HG03095 (cell line): ENCODE data around the gene COL28A1.

Experiments used
- ATAC-seq: cut with Tn5 transposase; IDR thresholded peaks from one replicate; pipeline ENCODE4 v1.9.1; 2021; ENCODE audit warnings: moderate library complexity; ENCODE audit not compliant: unreplicated experiment

Gene COL28A1

GRCh38 chr7:7347045-7347444 is 188.6 kb downstream of the COL28A1 start:
- no peak for ATAC-seq

GRCh38 chr7:7344583-7344982 is 191.1 kb downstream of the COL28A1 start:
- no peak for ATAC-seq

GRCh38 chr7:7335909-7336308 is 199.8 kb downstream of the COL28A1 start:
- ATAC-seq, result no peak

DNA sequence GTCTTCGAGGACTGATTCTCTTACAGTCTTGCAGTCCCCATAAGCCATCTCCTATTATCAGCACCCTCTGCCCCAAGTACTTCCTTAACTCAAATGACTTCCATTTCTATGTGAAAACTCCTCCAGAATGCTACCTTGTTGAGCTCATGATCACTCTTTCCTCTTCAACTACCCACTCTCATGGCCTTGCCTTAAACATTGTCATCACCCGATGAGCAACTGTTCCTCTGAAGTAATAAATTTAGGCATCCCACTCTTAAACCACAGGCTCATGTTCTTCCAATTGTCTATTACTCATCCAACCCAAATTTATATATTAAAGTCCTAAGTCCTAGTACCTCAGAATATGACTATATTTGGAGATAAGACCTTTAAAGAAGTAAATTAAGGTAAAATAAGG is 200.5 kb downstream of the COL28A1 start:
- no peak for ATAC-seq

DNA sequence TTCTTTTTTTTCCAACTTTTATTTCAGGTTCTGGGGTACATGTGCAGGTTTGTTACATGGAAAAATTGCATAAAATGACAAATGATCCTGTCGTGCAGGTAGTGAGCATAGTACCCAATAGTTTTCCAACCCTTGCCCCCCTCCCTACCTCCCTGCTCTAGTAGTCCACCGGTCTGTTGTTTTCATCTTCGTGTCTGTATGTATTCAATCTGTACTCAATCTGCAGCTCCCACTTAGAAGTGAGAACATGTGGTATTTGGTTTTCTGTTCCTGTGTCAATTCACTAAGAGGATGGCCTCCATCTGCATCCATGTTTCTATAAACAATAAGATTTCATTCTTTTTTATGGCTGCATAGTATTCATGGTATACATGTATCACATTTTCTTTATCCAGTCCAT is 202.1 kb downstream of the COL28A1 start:
- ATAC-seq, result no peak

- ATAC-seq, result no peak
Measured at GRCh38 chr7:7331523-7331922, 204.2 kb downstream of the COL28A1 start.

DNA sequence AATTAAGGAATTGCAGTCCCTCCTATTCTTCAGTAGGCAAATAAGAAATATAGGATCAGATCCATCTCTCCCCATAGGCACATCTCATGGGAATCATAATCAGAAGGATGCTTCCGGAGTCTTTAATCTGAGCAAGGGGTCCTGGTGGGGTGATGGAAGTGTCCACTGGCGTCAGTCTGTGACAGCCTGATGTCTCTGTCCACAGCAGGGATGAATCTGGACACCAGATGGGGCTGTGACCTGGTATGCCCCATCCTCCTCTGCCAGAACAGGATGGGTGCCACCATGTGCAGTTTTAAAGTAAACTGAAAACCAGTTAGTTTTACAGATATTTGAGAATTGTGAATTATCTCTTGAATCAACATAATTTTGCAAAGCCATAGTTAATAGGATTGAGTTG is 204.7 kb downstream of the COL28A1 start:
- no peak for ATAC-seq

DNA sequence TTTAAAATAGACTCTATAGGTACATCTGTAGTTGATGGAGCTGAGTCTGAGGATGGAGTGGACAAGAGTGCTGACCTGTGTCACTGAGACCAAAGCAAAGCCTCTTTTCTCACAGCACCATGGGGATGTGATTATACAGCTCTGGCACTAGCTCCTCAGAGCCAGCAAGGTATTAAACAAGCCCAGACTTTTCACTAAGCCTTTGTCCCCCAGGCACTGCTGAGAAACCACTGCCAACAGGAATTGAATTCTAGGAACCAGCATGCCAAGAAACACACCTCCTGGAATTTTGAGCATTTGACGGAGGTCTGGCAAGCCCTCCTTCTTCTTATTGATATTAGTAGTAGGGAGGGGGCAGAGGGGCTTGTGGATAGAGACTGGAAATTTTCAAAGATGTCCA is 206.3 kb downstream of the COL28A1 start:
- no peak for ATAC-seq

- no peak for ATAC-seq
Measured at GRCh38 chr7:7327423-7327822, 208.2 kb downstream of the COL28A1 start.

DNA sequence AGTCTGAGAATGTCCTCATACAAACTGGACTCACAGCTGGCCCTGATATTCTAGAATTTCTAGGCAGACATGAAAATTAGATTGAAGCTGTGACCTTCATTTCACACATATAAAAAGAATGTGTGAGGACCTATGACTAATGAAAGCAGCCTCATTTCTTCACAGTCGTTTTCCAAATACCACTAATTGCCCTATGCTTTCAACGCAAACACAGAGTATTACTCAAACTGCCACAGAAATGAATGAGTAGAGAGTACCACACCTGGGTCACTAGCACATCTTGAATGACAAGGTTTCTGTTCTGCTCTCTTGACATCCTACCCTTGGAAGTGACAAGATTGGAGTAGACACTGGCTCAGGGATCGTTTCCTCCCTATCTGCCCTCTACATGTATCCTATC is 211.0 kb downstream of the COL28A1 start:
- ATAC-seq, result no peak

- ATAC-seq, result no peak
Measured at GRCh38 chr7:7323921-7324320, 211.8 kb downstream of the COL28A1 start.

- no peak for ATAC-seq
Measured at GRCh38 chr7:7323352-7323751, 212.3 kb downstream of the COL28A1 start.

GRCh38 chr7:7321681-7322080 is 214.0 kb downstream of the COL28A1 start:
- peak; percentile 94 for ATAC-seq

DNA sequence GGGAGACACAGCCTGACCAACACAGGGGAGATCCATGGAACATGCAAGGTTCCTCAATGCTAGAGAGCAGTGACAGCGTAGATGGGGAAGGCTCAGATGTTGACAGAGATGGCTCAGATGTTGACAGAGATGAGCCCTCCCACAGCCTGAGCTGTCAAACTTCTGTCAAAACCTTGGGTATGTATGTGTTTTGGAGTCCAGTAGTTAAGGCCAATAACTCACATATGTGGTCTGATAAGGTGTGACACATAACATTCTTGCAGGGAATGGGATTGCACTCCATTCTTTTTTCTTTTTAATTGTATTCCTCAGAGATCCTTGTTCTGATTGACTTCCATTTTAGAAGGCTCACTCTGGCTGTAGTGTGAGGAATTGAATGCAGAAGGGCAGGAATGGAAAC is 217.1 kb downstream of the COL28A1 start:
- no peak for ATAC-seq

DNA sequence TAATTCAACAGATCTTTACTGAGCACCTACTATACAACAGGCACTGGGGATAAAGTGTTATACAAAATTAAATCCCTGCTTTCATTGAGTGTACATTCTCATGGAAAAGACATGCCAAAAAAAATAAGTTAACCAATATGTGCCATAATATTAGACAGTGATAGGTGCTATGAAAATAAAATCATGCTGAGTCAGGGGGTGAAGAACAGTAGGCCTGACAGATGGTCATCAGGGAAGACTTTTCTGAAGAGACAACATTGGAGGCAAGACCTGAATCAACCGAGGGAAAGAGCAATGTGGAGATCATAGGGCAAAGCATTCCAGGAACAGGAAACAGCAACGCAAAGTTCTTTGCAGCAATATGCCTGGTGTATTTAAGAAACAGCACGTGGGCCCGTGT is 217.8 kb downstream of the COL28A1 start:
- no peak for ATAC-seq

GRCh38 chr7:7315851-7316250 is 219.8 kb downstream of the COL28A1 start:
- no peak for ATAC-seq

DNA sequence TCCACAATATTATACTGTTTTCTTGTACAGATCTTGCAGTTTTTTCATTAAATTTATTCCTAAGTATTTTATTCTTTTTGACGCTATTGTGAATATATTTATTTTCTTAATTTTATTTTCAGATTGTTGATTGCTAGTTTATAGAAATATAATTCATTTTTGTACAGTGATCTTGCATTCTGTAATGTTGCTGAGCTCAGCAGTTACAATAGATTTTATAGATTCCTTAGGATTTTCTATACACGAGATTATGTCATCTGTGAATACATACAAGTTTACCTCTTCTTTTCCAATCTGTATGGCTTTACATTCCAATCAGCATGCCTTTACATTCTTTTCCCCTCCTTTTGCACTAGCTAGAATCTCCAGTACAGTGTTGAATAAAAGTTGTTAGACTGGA is 223.3 kb downstream of the COL28A1 start:
- ATAC-seq, result no peak

DNA sequence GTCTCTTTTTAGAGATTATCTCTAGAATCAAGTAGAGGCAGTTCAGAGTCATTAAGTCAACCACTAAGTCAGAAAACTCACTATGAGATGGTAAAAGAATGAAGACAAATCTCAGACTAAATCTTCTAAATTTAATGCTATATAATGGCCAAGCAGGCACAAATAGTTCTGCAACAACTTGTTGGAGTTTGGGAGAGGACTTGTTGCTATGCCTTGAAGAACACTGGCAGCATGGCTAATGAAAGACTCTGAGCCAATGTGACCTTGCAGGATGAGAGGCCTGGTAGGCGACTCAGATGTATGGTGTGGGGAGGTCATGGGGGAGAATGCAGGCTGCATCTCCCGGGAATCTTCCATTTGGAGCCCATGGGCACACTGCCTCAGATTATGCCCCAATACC is 224.7 kb downstream of the COL28A1 start:
- no peak for ATAC-seq

DNA sequence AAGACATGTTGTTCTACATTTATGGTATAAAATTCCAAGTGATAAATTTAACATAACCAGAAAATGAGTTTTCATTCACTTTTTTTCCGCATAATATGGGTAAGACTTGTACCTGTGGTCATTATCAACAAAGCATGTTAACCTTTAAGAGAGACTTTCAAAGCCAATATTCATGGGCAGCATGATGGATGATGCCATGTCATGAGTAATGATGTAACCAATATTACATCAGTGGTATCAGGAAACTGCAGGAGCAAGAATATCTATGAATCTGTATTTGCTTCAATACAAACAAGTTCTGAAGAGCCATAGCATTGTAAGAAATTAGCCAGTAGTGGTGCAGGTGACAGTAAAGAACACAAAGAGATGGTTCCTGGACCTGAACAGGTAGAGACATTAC is 226.5 kb downstream of the COL28A1 start:
- ATAC-seq, result no peak
